ENCODE measurements around the gene C22orf31.
"Not testable (repeated sequence)": the region's sequence is repeated elsewhere in the genome, so short reads cannot be mapped to it uniquely, and the experiment has no call there.

The C22orf31 gene

DNA sequence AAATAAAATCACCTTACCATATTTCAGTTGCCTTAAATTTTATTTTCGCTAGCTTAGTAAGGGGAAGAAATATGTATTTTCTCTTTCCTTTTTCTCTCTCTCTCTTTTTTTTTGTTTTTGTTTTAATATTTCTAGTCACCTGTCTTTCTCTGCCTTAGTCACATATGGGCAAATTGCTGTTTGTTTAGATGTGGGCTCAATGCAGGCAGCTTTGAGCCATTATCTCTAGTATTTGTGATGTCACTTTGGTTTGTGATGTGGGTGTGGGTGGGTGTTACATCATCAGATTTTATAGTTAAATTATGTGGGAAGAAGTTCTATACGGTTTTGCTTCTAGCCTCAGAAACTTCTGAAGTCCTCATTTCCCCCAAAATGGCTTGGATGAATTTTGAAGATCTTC lies at the start of gene C22orf31:
Gene C22orf31 (minus strand): TSS at position 59 of the 400 bp plus-strand sequence. CDS start 39 bp downstream, at position 20.
- DNase-seq (ENCODE audit: low read depth in 2 of 2), result no peak

DNA sequence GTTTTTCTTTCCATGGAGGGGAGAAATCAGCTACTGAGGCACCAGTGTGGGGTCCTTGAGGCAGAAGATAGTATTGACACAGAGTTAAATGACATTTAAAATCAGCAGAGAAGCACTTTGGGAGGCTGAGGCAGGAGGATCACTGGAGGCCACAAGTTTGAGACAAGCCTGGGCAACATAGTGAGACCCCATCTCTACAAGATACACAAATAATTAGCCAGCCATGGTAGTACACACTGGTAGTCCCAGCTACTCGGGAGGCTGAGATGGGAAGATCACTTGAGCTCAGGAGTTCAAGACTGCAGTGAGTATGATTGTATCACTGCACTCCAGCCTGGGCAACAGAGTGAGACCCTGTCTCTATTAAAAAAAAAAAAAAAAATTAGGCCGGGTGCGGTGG lies 49.3 kb upstream of the C22orf31 start:
- DNase-seq (ENCODE audit: low read depth in 2 of 2), result no peak

DNA sequence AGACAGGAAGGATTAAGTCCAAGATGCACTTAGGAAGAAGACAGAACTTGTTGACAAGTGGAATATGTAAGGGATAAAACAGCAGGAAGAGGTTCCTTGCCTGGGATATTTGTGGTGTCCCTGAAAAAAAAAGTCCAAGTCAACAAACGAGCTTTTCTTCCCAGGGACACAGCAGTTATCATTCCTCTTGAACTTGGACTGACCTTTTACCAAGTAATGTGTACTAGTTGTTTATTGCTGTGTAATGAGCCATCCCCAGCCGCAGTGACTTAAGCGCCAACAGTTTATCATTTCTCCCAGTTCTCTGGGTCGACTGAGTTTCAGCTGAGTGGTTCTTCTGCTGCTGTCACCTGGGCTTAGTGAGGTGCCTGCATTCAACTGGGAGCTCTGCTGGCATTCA lies 48.2 kb upstream of the C22orf31 start:
- DNase-seq (ENCODE audit: low read depth in 2 of 2), result no peak

DNA sequence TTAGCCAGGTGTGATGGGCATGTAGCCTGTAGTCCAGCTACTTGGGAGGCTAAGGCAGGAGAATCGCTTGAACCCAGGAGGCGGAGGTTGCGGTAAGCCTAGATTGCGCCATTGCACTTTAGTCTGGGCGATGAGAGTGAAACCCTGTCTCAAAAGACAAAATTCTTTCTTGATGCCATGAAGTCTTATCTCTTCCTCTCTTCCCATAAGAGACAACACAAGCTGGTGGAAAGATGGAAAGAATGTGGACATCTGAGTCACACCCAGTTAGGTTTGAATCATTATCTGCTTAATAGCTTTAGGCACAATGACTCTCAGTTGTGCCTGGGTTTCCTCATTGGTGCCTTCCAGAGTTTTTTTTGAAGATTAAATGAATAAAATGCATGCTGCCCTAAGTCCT lies 46.5 kb upstream of the C22orf31 start:
- DNase-seq (ENCODE audit: low read depth in 2 of 2), result no peak

DNA sequence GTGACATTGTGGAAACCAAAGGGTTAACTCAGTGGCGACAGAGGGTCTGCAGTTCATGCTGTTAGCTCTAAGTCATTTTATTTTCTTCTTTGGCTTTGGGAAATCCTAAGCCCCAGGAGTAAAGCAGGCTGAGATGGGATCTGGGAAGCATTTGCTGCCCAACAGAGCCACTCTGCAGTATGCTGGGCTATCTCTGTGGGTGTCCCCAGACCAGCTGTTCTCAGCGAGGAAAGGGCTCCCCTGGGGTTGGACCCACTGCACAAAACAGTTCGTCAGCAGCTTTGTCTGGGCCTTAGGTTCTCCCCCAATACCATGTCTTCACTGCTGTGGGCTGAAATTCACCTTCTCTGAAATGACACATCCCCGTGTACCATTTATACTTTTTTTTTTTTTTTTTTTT lies 45.2 kb upstream of the C22orf31 start:
- no peak for DNase-seq (ENCODE audit: low read depth in 2 of 2)

DNA sequence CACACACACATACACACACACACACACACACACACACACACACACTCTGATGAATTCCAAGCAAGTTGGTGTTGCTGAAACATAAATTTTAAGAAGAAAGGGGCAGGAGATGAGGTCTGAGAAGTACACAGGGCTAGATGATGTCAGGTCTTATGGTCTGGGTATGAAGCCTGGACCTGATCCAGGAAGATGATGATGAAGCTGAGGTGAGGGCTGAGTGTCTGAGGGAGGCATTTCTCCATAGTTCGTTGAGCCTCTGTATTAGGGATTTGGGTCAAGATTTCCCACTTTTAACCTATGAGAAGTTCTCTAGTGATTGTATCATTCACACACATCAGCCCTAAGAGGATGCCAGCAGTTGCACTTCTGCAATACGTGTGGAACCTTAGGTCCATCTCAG lies 43.8 kb upstream of the C22orf31 start:
- DNase-seq (ENCODE audit: low read depth in 2 of 2), result no peak

DNA sequence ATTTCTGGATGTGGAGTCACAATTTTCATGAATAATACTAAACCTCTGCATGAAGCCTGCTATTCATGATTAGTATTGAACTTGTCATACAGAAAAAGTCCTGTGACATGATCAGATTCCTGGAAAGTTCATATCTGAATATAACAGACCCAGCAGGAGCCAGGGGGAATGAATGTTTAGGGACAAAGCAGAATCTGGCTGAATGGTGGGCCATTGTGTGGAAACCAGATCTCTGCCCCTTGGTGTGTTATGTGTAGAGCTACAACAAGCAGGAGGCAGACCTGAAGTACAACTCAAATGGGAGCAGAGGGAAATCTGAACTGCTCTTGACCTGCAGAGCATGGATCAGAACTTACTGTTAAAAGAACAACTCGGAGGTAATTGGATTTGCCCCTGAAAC lies 41.5 kb upstream of the C22orf31 start:
- DNase-seq (ENCODE audit: low read depth in 2 of 2), result no peak

DNA sequence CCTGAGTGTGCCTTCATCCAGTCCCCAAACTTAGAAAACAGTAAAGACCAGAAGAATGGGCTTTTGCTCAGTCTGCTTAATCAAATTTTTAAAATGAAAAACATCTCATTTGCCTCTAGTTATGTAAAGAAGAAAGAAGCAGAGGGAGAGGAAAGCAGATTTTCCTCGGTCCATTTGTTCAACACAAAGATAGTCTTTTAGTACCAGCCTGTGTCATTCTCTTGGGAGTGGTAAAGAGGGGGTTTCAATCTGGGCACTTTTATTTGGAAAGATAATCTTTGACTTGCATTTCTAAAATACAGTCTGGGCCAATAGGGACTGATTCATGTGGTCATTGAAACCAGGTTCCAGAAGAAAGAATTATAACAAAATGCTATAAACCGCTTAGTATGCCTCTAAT lies 40.7 kb upstream of the C22orf31 start:
- DNase-seq (ENCODE audit: low read depth in 2 of 2), result no peak

DNA sequence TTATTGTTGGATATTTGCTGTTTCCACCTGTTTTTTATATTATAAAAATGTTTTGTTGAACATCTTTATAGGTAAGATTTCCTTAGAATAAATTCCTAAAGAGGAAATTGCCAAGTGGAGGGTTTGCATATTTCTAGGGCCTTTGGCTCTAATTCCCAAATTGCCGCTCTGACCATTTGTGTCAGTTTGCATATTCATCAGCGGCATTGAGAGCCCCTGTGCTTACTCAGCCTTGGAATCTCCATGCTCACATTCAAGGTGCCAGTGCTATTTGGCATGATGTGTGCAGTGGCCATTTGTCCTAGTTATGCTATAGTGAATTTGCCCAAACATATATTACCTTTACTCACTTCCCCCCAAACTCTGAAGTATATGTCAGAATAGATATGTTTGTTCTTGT lies 36.7 kb upstream of the C22orf31 start:
- no peak for DNase-seq (ENCODE audit: low read depth in 2 of 2)

DNA sequence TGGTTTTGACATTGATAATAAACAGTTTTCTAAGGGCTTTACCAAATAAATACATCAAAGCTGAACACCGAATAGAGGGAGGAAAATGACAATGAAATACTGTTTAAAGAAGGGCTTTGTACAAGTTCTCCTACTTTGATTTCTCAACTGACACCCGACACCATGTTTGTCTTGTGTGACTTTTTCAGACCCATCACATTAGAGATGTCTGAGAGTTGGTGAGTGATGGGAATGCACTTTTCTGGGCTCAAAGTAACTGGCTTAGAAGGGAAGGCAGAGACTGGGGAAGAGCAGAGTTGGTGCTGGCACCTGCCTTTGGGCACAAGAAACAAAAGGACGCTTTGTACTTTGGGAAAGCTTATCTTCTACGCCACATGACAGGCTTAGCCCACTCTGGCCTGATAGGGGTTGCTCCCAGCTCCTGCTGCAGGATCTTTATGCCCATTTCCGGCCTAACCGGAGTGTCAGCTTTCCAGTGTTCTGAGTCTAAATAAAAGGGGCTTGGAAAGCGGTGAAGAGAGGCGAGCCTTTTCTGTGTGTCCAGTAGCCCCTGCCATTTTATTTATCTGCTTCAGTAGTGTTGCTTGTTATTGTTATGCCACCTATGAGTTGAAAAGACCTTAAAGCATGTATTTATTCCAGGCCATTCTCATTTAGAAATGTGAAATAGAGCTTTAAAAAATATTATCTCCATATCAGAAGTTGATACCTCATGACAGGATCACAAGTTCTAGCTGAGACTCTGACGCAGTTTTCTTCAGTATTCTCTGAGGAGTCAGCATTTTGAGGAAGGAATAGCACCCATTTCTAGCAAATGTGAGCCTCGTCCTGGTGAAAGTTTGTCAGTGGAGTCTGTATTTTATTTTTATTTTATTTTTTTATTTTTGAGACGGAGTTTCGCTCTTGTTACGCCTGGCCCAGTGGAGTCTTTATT lies 35.4 kb upstream of the C22orf31 start:
- DNase-seq (ENCODE audit: low read depth in 2 of 2), result no peak

DNA sequence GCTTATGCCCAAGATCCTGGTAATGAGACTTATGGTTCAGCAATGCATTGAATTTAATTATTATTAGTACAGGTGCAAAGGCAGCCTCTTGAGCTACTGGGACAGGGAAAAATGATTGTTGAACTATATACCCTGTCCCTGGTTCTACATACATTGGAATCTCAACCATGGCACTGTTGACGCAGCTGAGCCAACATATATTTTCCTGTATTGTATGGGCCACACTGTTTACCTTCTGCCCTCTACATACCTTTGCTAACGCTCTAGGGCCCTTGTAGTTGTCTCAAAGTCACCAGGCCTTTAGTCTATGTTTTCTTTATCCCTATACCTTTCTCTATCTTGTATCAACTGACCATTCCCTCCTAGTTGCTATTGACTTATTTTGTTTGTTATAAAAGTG lies 33.8 kb upstream of the C22orf31 start:
- no peak for DNase-seq (ENCODE audit: low read depth in 2 of 2)

DNA sequence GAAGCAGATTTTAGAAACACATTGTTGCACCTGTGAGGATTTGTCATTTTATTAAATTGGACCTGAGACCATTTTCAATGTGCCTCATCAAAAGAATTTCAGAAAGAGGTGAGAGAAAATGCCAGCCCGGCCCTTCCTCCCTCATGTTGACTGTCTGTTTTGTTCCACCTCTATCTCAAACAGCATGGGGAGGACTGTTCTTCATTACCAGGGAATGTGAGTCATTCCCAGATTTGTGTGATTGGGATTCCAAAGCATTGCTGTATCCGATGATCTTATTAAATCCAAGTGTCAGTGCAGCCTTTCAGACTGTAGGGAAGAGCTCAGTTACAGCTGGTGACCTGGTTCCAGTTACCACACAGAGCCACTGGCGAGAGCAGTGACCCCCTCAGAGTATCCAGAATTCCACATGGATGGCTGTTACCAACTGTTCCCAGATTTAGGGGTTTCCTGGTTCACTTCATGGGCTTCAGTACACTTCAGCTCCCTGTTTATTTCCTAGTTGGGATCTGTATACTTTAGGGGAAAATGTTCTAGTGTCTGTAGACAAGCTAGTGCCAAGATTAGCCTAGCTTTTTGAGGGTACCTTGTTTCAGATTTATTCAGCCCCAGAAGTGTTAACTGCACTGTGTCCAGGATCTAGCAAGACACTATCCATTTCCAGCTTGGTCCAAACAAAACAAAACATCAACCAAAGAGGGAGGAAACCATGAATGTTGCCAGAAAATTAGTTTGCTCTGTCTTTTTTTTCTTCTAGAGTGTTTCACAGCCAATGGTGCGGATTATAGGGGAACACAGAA lies 32.1 kb upstream of the C22orf31 start:
- DNase-seq (ENCODE audit: low read depth in 2 of 2), result no peak

DNA sequence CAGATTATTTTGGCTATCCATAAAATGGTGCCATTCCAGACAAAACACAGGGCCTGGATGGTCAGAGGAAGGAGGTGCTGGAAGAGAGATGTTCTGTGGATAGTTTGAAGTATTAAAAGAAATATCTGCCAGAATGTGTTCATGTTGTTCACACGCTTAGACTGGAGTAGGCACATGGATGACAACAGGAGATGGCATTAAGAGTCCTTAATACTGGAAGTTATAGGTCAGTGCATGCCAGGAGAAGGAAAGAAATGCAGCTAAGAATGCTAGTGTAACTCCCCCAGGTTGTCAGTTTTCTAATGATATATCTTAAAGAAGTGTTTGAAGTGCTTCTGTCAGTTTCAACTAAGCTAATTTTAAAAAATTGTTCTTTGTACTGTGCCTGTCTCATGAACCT lies 31.4 kb upstream of the C22orf31 start:
- no peak for DNase-seq (ENCODE audit: low read depth in 2 of 2)

DNA sequence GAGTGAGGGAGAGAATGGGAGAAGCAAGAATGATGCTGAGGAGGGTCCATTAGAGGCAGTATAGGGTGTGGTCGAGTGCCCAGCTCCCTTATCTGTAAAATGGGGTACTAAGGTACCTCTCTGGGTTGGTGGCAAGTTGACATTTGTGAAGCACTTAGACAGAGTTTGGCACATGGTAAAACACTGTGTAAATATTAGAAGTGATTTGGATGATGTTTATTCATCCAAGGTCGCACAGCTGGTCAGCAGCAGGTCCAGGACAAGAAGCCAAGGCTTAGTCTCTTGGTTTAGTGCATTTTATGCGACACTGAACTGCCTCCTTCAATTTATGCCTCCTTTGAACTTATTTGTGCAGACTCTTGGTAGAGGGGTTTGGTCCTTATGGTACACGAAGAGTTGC lies 30.6 kb upstream of the C22orf31 start:
- DNase-seq (ENCODE audit: low read depth in 2 of 2), result no peak

DNA sequence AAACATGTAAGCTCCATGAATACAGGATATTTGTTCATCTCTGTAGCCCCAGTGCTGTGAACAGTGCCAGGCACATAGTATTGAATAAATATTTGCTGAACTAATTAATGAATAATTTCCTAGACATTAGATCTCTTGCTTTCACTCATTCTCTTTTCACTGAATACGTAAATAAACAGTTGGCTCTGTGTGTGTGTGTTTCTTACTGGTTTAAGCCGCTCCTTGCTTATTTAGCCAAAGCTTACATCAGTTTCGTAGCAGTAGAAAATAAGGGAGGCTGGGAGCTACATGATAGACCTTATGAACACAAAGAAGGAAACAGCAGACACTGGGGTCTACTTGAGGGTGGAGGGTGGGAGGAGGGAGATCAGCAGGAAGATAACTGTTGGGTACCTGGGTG lies 28.4 kb upstream of the C22orf31 start:
- DNase-seq (ENCODE audit: low read depth in 2 of 2), result no peak

DNA sequence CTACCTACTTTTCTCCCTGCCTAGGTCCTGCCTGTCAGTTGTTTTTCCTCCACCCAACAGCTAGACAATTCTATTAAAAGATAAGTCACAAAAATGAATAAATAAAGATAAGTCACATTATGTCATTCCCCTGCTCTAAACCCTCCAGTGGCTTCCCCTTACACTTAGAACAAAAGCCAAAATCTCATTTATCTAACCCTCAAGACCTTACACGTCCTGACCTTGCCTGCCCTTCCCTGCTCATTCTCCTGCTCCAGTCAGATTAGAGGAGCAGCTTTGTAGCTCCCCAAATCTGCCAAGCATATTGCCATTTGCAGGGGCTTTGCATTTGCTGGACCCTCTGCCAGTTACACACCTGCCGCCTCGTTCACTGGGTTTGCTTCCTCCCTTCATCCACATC lies 27.9 kb upstream of the C22orf31 start:
- no peak for DNase-seq (ENCODE audit: low read depth in 2 of 2)

DNA sequence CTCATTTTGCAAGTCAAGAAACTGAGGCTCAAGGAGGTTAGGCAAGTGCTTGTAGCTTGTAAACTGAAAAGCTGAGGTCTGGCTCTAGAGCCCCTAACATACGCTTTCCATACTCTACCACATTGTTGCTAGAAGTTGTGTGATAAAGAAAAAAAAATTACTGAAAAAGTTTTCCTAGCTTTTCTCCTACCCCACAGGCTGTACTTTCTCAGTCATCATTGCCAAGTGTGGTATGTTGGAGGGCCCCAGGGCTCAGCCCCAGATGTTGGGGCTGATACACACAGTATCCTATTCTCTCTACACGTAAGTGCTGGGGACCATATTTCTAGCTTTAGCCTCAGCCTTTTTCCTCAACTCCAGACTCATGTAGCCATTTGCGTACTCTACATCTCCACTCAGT lies 27.2 kb upstream of the C22orf31 start:
- no peak for DNase-seq (ENCODE audit: low read depth in 2 of 2)

DNA sequence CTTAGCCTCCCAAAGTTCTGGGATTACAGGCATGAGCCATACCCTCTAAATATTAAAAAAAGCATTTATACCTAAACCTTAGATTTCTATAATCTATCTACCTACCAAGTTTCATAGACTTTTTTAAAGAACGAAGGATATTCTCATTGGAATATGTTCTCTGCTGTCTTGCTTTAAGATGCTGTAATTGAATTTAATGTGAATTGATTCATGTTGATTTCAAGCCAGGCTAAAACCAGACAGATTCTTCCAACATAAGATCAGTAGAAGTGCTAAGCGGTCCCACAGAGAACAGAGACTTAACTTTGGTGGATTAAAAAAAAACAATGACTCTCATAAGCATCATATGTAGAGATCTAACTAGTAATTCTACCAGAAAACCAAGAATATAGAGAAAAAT lies 25.4 kb upstream of the C22orf31 start:
- DNase-seq (ENCODE audit: low read depth in 2 of 2), result no peak

DNA sequence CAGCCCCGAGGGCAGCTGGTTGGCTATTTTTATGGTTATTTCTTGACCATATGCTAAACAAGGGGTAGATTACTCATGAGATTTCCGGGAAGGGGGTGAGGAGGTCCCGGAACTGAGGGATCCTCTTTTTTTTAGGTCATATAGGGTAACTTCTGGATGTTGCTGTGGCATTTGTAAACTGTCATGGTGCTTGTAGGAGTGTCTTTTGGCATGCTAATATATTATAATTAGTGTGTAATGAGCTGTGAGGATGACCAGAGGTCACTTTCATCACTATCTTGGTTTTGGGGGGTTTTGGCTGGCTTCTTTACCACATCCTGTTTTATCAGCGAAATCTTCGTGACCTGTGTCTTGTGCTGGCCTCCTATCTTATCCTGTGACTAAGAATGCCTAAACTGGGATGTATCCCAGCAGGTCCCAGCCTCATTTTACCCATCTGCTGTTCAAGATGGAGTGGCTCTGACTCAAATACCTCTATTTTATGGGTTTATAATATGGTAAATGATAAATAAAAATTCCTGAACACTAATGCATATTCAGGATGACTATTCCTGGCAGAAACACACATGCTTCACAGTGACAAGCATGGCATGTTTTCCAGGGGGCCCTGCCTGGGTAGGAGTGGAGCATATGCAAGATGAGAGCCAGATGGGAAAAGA lies 22.4 kb upstream of the C22orf31 start:
- no peak for DNase-seq (ENCODE audit: low read depth in 2 of 2)

DNA sequence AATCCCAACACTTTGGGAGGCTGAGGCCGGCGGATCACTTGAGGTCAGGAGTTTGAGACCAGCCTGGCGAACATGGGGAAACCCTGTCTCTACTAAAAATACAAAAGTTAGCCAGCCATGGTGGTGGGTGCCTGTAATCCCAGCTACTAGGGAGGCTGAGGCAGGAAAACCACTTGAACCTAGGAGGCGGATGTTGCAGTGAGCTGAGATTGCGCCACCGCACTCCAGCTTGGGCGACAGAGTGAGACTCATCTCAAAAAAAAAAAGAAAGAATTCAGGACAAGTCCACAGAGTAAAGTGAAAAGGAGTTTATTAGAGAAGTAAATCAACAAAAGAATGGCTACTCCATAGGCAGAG lies 21.9 kb upstream of the C22orf31 start:
- DNase-seq (ENCODE audit: low read depth in 2 of 2), result not testable (repeated sequence)

DNA sequence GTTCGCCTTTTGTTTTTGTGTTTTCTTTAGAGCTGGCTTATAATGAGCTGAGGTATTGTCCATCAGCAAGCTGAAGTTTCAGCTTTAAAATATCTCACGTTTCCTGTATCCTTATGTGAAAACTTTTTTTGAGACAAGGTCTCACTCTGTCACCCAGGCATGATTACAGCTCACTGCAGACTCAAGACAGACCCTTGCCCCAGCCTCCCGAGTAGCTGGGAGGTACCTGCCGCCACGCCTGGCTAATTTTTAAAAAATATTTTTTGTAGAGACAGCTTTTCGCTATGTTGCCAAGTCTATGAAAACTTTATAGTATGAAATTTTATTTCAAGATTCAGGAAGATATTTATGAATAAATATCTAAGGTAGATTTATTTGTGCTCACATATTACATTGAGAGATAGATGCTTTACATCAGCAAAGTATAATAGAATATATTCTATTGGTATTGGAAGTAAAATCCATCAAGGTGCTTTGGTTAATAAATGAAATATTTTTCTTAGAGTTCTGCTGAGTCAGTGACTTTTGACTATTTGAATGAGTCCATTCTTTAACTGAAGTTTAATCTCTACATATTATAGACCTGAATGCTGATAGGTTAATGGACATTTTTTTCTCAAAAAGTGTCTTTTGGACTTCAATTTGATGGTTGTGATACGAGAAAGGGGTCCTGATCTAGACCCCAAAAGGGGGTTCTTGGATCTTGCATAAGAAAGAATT lies 21.4 kb upstream of the C22orf31 start:
- no peak for DNase-seq (ENCODE audit: low read depth in 2 of 2)
